PC-3 (cell line): Measurements from ENCODE around the gene FRMPD2.

Source experiments
- CTCF ChIP-seq: fragments of 300-600 bp; sonication (generic); conservative IDR thresholded peaks from 2 replicates; pipeline ENCODE4 v1.5.1; 2017; ENCODE audit warnings: antibody characterized with exemption, low read depth, mild to moderate bottlenecking, low read length
- EZH2 ChIP-seq: fragments of 300-600 bp; sonication (generic); IDR thresholded peaks from one replicate; pipeline ENCODE4 v1.6.1; 2017; ENCODE audit warnings: antibody characterized with exemption, mild to moderate bottlenecking, low read length; ENCODE audit not compliant: unreplicated experiment

- TF ChIP-seq CTCF (no peak), EZH2 (no peak)
Measured at GRCh38 chr10:48195803-48196202, 78.7 kb downstream of the FRMPD2 start.
